GM21381 (cell line): ENCODE data around the gene PCCA.

ENCODE experiments used
- ATAC-seq: cut with Tn5 transposase; IDR thresholded peaks from one replicate; pipeline ENCODE4 v1.9.1; 2021; ENCODE audit warnings: mild to moderate bottlenecking, moderate library complexity; ENCODE audit not compliant: unreplicated experiment

The PCCA gene

GRCh38 chr13:100536643-100537180 lies 447.8 kb downstream of the PCCA start:
- no peak for ATAC-seq

- no peak for ATAC-seq
Observed at GRCh38 chr13:100537486-100537885, 448.6 kb downstream of the PCCA start.

- no peak for ATAC-seq
Observed at GRCh38 chr13:100537951-100538462, 449.1 kb downstream of the PCCA start.

GRCh38 chr13:100540621-100541020 lies 451.7 kb downstream of the PCCA start:
- ATAC-seq = no peak

- no peak for ATAC-seq
Observed at GRCh38 chr13:100541897-100542825, 453.3 kb downstream of the PCCA start.

- peak; percentile 91 for ATAC-seq
Observed at GRCh38 chr13:100542826-100543156, 453.9 kb downstream of the PCCA start.

GRCh38 chr13:100543872-100544602 lies 455.1 kb downstream of the PCCA start:
- ATAC-seq = no peak

GRCh38 chr13:100544866-100545683 lies 456.2 kb downstream of the PCCA start:
- no peak for ATAC-seq

GRCh38 chr13:100545684-100546061 lies 456.8 kb downstream of the PCCA start:
- ATAC-seq = no peak

GRCh38 chr13:100546713-100547405 lies 458.0 kb downstream of the PCCA start:
- ATAC-seq = no peak

- ATAC-seq = no peak
Observed at GRCh38 chr13:100547791-100548201, 458.9 kb downstream of the PCCA start.

GRCh38 chr13:100549316-100549715 lies 460.4 kb downstream of the PCCA start:
- ATAC-seq = no peak

GRCh38 chr13:100552755-100553154 lies 463.9 kb downstream of the PCCA start:
- no peak for ATAC-seq

- no peak for ATAC-seq
Observed at GRCh38 chr13:100559886-100560285, 471.0 kb downstream of the PCCA start.

- no peak for ATAC-seq
Observed at GRCh38 chr13:100560498-100561157, 471.7 kb downstream of the PCCA start.

- ATAC-seq = no peak
Observed at GRCh38 chr13:100561158-100561499, 472.2 kb downstream of the PCCA start.

GRCh38 chr13:100561599-100562204 lies 472.8 kb downstream of the PCCA start:
- no peak for ATAC-seq

GRCh38 chr13:100563779-100564178 lies 474.9 kb downstream of the PCCA start:
- ATAC-seq = no peak

GRCh38 chr13:100564444-100565223 lies 475.7 kb downstream of the PCCA start:
- ATAC-seq = no peak
